H9 (cell line): ENCODE measurements around the gene ZBTB20. TPM values are rescaled to one million over a fixed set of nuclear protein-coding genes. Genes with fewer than 3 reads are reported as not detected.

Source experiments
- DNase-seq: peaks from one replicate; pipeline ENCODE4 v3.0.0-alpha.2; 2017
- H2AFZ ChIP-seq: one replicate; pipeline ENCODE4 v1.6.1; 2013; ENCODE audit warnings: mild to moderate bottlenecking, low read length, control low read depth, moderate library complexity
- H2AK5ac ChIP-seq: 2 replicates; pipeline ENCODE4 v1.6.1; 2013; ENCODE audit warnings: low read length, control low read depth, mixed read lengths; ENCODE audit not compliant: insufficient read length
- H2BK120ac ChIP-seq: one replicate; pipeline ENCODE4 v1.6.1; 2013; ENCODE audit warnings: low read depth, mild to moderate bottlenecking, low read length, control low read depth, inconsistent platforms; ENCODE audit not compliant: poor library complexity, severe bottlenecking
- H2BK12ac ChIP-seq: 2 replicates; pipeline ENCODE4 v1.6.1; 2013; ENCODE audit warnings: low read length, control low read depth, mixed read lengths, low read depth; ENCODE audit not compliant: insufficient read length
- H2BK15ac ChIP-seq: 2 replicates; pipeline ENCODE4 v1.6.1; 2013; ENCODE audit warnings: low read depth, low read length, control low read depth
- H2BK20ac ChIP-seq: one replicate; pipeline ENCODE4 v1.6.1; 2013; ENCODE audit warnings: low read depth, mild to moderate bottlenecking, low read length, control low read depth, inconsistent platforms; ENCODE audit not compliant: poor library complexity, severe bottlenecking
- H2BK5ac ChIP-seq: 2 replicates; pipeline ENCODE4 v1.6.1; 2013; ENCODE audit warnings: low read length, control low read depth, mixed read lengths; ENCODE audit not compliant: insufficient read length
- H3K14ac ChIP-seq: 2 replicates; pipeline ENCODE4 v1.6.1; 2013; ENCODE audit warnings: low read length, control low read depth; ENCODE audit not compliant: insufficient read depth
- H3K18ac ChIP-seq: 2 replicates; pipeline ENCODE4 v1.6.1; 2013; ENCODE audit warnings: low read depth, mild to moderate bottlenecking, mixed read lengths, low read length, control low read depth; ENCODE audit not compliant: insufficient read length
- H3K23ac ChIP-seq: 2 replicates; pipeline ENCODE4 v1.6.1; 2013; ENCODE audit warnings: low read length, control low read depth, mixed read lengths, low read depth; ENCODE audit not compliant: insufficient read length
- H3K23me2 ChIP-seq: 2 replicates; pipeline ENCODE4 v1.6.1; 2013; ENCODE audit warnings: low read depth, mild to moderate bottlenecking, mixed read lengths, low read length, control low read depth; ENCODE audit not compliant: insufficient read length, poor library complexity, severe bottlenecking
- H3K27ac ChIP-seq: 2 replicates; pipeline ENCODE4 v1.5.1; 2013; ENCODE audit warnings: low read length, control low read depth, mixed read lengths, low read depth; ENCODE audit not compliant: insufficient read length
- H3K27me3 ChIP-seq: 2 replicates; pipeline ENCODE4 v1.6.1; 2013; ENCODE audit warnings: low read length, control low read depth, inconsistent platforms; ENCODE audit not compliant: insufficient read depth
- H3K4ac ChIP-seq: 2 replicates; pipeline ENCODE4 v1.6.1; 2013; ENCODE audit warnings: low read depth, mild to moderate bottlenecking, control low read depth, inconsistent platforms, low read length, moderate library complexity
- H3K4me1 ChIP-seq: 2 replicates; pipeline ENCODE4 v1.6.1; 2013; ENCODE audit warnings: low read length, control low read depth, inconsistent platforms; ENCODE audit not compliant: insufficient read depth
- H3K4me2 ChIP-seq: 2 replicates; pipeline ENCODE4 v1.6.1; 2013; ENCODE audit warnings: low read length, control low read depth, mixed read lengths; ENCODE audit not compliant: insufficient read length, insufficient read depth
- H3K56ac ChIP-seq: 2 replicates; pipeline ENCODE4 v1.6.1; 2013; ENCODE audit warnings: low read depth, mild to moderate bottlenecking, mixed read lengths, low read length, control low read depth; ENCODE audit not compliant: insufficient read length
- H3K79me1 ChIP-seq: 2 replicates; pipeline ENCODE4 v1.6.1; 2013; ENCODE audit warnings: low read depth, mild to moderate bottlenecking, moderate library complexity, low read length, control low read depth, inconsistent platforms; ENCODE audit not compliant: insufficient read depth, poor library complexity, severe bottlenecking
- H3K79me2 ChIP-seq: 2 replicates; pipeline ENCODE4 v1.6.1; 2013; ENCODE audit warnings: low read length, control low read depth, inconsistent platforms; ENCODE audit not compliant: insufficient read depth
- H3K9ac ChIP-seq: 2 replicates; pipeline ENCODE4 v1.6.1; 2013; ENCODE audit warnings: low read length, control low read depth, mixed read lengths; ENCODE audit not compliant: insufficient read length; ENCODE audit errors: extremely low read depth
- H3K9me3 ChIP-seq: one replicate; pipeline ENCODE4 v1.6.1; 2013; ENCODE audit warnings: low read depth, low read length, inconsistent platforms; ENCODE audit not compliant: control insufficient read depth
- H3T11ph ChIP-seq: one replicate; pipeline ENCODE4 v1.6.1; 2013; ENCODE audit warnings: mild to moderate bottlenecking, low read length, control low read depth, inconsistent platforms
- H4K20me1 ChIP-seq: one replicate; pipeline ENCODE4 v1.6.1; 2013; ENCODE audit not compliant: control insufficient read depth, insufficient read length, insufficient read depth
- H4K5ac ChIP-seq: 2 replicates; pipeline ENCODE4 v1.6.1; 2013; ENCODE audit warnings: low read depth, mild to moderate bottlenecking, mixed read lengths, low read length, control low read depth; ENCODE audit not compliant: insufficient read length
- H4K8ac ChIP-seq: replicated peaks from 2 replicates; pipeline ENCODE4 v1.6.1; 2013; ENCODE audit warnings: low read length, control low read depth, mixed read lengths, low read depth; ENCODE audit not compliant: insufficient read length
- H4K91ac ChIP-seq: 2 replicates; pipeline ENCODE4 v1.6.1; 2013; ENCODE audit warnings: low read depth, mild to moderate bottlenecking, moderate library complexity, mixed read lengths, low read length, control low read depth; ENCODE audit not compliant: insufficient read length
- H3K27ac Mint-ChIP-seq, 3 experiments: 2 replicates in 2 of 3; 3 replicates in 1 of 3; pipeline ENCODE4 v1.8.0; 2020 to 2021; ENCODE audit warnings: mixed read lengths in 3 of 3, mild to moderate bottlenecking in 1 of 3, moderate library complexity in 1 of 3
- H3K27me3 Mint-ChIP-seq: 2 replicates; pipeline ENCODE4 v1.8.0; 2021; ENCODE audit warnings: low read depth, mild to moderate bottlenecking, moderate library complexity, mixed read lengths
- H3K36me3 Mint-ChIP-seq, 3 experiments: 2 replicates in 2 of 3; 3 replicates in 1 of 3; pipeline ENCODE4 v1.8.0; 2020 to 2021; ENCODE audit warnings: low read depth in 3 of 3, mixed read lengths in 3 of 3; ENCODE audit not compliant: insufficient read depth in 1 of 3
- H3K4me1 Mint-ChIP-seq, 2 experiments: 2 replicates each; pipeline ENCODE4 v1.8.0; 2020; ENCODE audit warnings: mixed read lengths in 2 of 2
- H3K4me3 Mint-ChIP-seq, 2 experiments: 2 replicates in 1 of 2; 3 replicates in 1 of 2; pipeline ENCODE4 v1.8.0; 2020 to 2021; ENCODE audit warnings: mild to moderate bottlenecking in 2 of 2, mixed read lengths in 2 of 2, moderate library complexity in 1 of 2
- H3K9me3 Mint-ChIP-seq, 2 experiments: 2 replicates in 1 of 2; 3 replicates in 1 of 2; pipeline ENCODE4 v1.8.0; 2020; ENCODE audit warnings: mild to moderate bottlenecking in 2 of 2, mixed read lengths in 2 of 2, moderate library complexity in 1 of 2
- WGBS: extraction: QIAGEN DNeasy Blood & Tissue Kit; methylation state at CpG from one replicate; pipeline ENCODE4 v1.1.7; 2013; ENCODE audit warnings: missing lambda C conversion rate, low lambda C conversion rate, mixed read lengths; ENCODE audit not compliant: insufficient read length; ENCODE audit errors: extremely low coverage; 5-methylcytosine and 5-hydroxymethylcytosine counted together
- total RNA-seq: library from RNA; stranded (reverse); gene quantifications from 2 replicates; pipeline ENCODE4 v1.2.1, GENCODE V29; 2021
- TF ChIP-seq, protein P1 (sequence below): fragments of 200-600 bp; sonication (generic); conservative IDR thresholded peaks from 3 replicates; pipeline ENCODE4 v1.8.0; 2021; ENCODE audit warnings: antibody characterized with exemption, mild to moderate bottlenecking

Gene ZBTB20
- total RNA-seq, 1 experiment from 2014 or later = 0.70 TPM

DNA sequence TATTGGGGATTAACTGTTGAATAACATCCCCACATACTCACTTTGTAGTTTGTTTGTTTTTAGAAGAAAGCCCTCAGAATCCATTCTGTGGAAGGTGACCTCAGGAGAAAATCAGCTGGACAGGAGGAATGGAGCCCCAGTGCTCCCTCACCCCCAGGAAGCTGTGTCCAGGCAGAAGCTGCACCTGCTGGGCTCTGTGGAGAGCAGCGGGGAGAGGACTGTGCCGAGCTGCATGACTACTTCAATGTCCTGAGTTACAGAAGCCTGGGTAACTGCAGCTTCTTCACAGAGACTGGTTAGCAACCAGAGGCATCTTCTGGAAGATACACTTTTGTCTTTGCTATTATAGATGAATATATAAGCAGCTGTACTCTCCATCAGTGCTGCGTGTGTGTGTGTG, 839.3 kb downstream of the ZBTB20 start:
- no peak overlapping the region for H4K8ac ChIP-seq
- H2BK12ac ChIP-seq = no peak overlapping the region
- H3K18ac ChIP-seq = no peak overlapping the region
- no peak overlapping the region for H4K5ac ChIP-seq
- no peaks in the 10 kb centered on the region for H3K27me3 Mint-ChIP-seq
- no peak overlapping the region for H3K4ac ChIP-seq
- H3K79me2 ChIP-seq = no peaks in the 10 kb centered on the region
- H2AK5ac ChIP-seq = no peak overlapping the region
- H3K4me1 Mint-ChIP-seq = no peaks in the 10 kb centered on the region
- no peak overlapping the region for H2BK15ac ChIP-seq
- H3K9me3 ChIP-seq = no peaks in the 10 kb centered on the region
- DNase-seq = no peak
- H3K27ac Mint-ChIP-seq = no peak overlapping the region
- H3K36me3 Mint-ChIP-seq = no peaks in the 10 kb centered on the region
- no peak overlapping the region for H2AFZ ChIP-seq
- no peak overlapping the region for H4K91ac ChIP-seq
- H3K23ac ChIP-seq = no peak overlapping the region
- no peak overlapping the region for H3K56ac ChIP-seq
- H3K79me1 ChIP-seq = no peaks in the 10 kb centered on the region
- H3K27ac ChIP-seq = no peak overlapping the region
- no peaks in the 10 kb centered on the region for H3K9me3 Mint-ChIP-seq
- H3K27me3 ChIP-seq = no peaks in the 10 kb centered on the region
- no CpG with 5 or more reads among the region's 3 CpGs for WGBS
- H3K4me1 ChIP-seq = no peaks in the 10 kb centered on the region
- no peak overlapping the region for H2BK120ac ChIP-seq
- H2BK5ac ChIP-seq = no peak overlapping the region
- H3K14ac ChIP-seq = no peak overlapping the region
- H3T11ph ChIP-seq = no peak overlapping the region
- no peak overlapping the region for H3K9ac ChIP-seq
- H3K4me2 ChIP-seq = no peak overlapping the region
- H3K4me3 Mint-ChIP-seq = no peak overlapping the region
- H2BK20ac ChIP-seq = no peak overlapping the region
- H4K20me1 ChIP-seq = no peaks in the 10 kb centered on the region
- H3K23me2 ChIP-seq = no peaks in the 10 kb centered on the region
- TF ChIP-seq, protein P1, sequence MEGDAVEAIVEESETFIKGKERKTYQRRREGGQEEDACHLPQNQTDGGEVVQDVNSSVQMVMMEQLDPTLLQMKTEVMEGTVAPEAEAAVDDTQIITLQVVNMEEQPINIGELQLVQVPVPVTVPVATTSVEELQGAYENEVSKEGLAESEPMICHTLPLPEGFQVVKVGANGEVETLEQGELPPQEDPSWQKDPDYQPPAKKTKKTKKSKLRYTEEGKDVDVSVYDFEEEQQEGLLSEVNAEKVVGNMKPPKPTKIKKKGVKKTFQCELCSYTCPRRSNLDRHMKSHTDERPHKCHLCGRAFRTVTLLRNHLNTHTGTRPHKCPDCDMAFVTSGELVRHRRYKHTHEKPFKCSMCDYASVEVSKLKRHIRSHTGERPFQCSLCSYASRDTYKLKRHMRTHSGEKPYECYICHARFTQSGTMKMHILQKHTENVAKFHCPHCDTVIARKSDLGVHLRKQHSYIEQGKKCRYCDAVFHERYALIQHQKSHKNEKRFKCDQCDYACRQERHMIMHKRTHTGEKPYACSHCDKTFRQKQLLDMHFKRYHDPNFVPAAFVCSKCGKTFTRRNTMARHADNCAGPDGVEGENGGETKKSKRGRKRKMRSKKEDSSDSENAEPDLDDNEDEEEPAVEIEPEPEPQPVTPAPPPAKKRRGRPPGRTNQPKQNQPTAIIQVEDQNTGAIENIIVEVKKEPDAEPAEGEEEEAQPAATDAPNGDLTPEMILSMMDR = no peak
